HG03064 (cell line): ENCODE measurements around the gene SCAP.
"Not testable (repeated sequence)": the region's sequence is repeated elsewhere in the genome, so short reads cannot be mapped to it uniquely, and the experiment has no call there.

Experiments
- ATAC-seq: cut with Tn5 transposase; IDR thresholded peaks from one replicate; pipeline ENCODE4 v1.9.1; 2021; ENCODE audit warnings: low read depth; ENCODE audit not compliant: unreplicated experiment

Gene SCAP

GRCh38 chr3:47482366-47482765 lies 6.6 kb upstream of the SCAP start:
- ATAC-seq, result no peak

DNA sequence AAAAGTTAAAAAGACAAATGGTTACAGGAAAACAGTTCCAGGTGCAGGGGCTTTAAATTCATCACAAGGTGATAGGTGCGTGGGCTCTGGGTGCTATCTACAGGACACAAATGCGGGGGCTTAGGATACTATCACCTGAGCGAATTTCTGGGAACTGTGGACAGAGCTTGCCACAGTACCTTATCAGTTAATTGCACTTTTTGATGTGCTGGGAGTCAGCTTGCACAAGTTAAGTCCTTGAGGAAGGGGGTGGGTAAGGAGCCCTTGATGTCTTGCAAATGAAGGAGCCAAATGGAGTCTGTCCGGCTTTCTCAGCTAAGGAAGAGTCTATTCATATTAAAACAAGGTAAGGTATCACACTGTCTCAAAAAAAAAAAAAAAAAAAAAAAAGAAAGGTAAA lies 6.0 kb upstream of the SCAP start:
- not testable (repeated sequence) for ATAC-seq

- not testable (repeated sequence) for ATAC-seq
These were observed 4.5 kb upstream of the SCAP start for GRCh38 chr3:47480267-47480666.

DNA sequence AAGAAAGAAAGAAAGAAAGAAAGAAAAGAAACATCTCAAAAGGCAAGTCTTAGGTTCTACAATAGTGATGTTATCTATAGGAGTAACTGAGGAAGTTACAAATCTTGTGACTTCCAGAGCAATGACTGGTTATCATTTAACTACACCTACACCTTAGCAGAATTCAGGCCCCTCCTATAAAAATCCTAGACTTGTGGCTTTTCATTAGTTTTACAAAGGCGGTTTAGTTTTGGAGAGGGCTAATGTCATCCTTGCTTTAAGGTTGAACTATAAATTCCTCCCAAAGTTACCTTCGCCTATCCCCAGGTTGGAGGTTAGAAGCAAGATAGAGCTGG lies 4.1 kb upstream of the SCAP start:
- no peak for ATAC-seq

DNA sequence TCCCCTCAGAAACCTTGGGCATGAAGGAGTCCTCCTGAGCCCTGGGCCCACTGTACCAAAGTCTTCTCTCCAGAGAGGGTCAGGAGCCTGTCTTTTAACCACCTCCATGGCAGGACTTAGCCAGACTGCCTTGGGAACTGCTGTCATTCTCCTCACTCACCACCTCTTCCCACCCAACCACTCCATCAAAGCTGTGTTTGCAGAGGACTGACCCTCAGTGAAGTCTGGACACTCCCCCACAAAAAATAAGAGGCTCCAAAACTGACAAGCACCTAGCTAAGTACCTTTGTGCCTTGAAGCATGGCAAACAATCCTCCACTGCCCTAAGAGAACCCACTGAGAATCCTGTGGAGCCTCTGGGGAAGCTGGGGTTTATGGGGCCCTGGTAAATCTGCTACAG lies 2.3 kb upstream of the SCAP start:
- ATAC-seq, result no peak

GRCh38 chr3:47476644-47477199 lies 981 bp upstream of the SCAP start:
- ATAC-seq, result no peak

GRCh38 chr3:47476330-47476626 lies 537 bp upstream of the SCAP start:
- no peak for ATAC-seq

DNA sequence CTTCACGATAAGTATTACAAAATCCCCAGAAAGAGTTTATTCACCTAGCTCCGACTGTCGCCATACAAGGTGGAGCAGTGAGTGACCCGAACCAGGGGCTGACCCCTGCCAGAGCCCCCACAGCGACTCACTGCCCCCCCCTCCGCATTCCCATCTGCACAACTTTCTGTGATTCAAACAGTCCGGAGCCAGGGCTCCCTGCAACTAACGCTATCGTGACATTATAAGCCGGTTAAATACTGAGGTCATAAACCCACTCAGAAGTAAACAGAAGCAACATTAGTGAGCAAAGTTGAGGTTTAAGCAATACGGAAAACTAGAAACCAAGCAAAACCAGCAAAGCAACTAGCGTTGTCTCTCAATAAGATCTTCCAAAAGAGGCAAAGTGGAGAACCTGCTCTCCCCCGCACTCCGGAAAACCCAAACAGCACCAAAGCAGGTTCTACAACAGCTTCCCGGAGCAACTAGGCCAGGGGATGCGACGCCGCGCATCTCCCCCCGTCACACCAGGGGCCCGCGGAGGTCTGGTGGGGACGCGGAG lies 642 bp downstream of the SCAP start:
- no peak for ATAC-seq

- ATAC-seq, result no peak
These were observed 2.4 kb downstream of the SCAP start for GRCh38 chr3:47473391-47473790.

DNA sequence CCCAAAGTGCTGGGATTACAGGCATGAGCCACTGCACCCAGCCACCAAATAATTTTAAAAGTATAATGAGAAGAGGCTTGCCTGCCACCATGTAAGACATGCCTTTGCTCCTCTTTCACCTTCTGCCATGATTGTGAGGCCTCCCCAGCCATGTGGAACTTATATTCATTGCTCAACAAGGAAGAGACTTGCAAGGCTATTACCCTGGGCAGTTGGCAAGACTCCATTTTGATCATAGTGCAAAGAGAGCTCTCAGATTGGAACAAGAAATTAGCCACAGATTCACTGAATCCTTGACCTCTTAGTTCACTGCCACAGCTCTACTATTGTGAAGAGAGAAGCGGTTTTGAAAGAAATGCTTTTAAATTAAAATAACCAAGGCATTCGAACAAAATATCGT lies 6.1 kb downstream of the SCAP start:
- no peak for ATAC-seq

DNA sequence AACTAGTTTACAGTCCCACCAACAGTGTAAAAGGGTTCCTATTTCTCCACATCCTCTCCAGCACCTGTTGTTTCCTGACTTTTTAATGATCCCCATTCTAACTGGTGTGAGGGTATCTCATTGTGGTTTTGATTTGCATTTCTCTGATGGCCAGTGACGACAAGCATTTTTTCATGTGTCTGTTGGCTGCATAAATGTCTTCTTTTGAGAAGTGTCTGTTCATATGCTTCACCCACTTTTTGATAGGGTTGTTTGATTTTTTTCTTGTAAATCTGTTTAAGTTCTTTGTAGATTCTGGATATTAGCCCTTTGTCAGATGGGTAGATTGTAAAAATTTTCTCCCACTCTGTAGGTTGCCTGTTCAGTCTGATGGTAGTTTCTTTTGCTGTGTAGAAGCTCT lies 7.4 kb downstream of the SCAP start:
- ATAC-seq, result not testable (repeated sequence)

- ATAC-seq, result no peak
These were observed 11.2 kb downstream of the SCAP start for GRCh38 chr3:47464588-47464987.

GRCh38 chr3:47459534-47460085 lies 16.1 kb downstream of the SCAP start:
- ATAC-seq, result not testable (repeated sequence)

- no peak for ATAC-seq
These were observed 18.8 kb downstream of the SCAP start for GRCh38 chr3:47456984-47457383.

- no peak for ATAC-seq
These were observed 19.8 kb downstream of the SCAP start for GRCh38 chr3:47455806-47456452.

GRCh38 chr3:47452453-47453215 lies 23.1 kb downstream of the SCAP start:
- ATAC-seq, result no peak

GRCh38 chr3:47444103-47444502 lies 31.6 kb downstream of the SCAP start:
- no peak for ATAC-seq

GRCh38 chr3:47443611-47443995 lies 32.1 kb downstream of the SCAP start:
- ATAC-seq, result no peak

- no peak for ATAC-seq
These were observed 33.8 kb downstream of the SCAP start for GRCh38 chr3:47441796-47442551.

DNA sequence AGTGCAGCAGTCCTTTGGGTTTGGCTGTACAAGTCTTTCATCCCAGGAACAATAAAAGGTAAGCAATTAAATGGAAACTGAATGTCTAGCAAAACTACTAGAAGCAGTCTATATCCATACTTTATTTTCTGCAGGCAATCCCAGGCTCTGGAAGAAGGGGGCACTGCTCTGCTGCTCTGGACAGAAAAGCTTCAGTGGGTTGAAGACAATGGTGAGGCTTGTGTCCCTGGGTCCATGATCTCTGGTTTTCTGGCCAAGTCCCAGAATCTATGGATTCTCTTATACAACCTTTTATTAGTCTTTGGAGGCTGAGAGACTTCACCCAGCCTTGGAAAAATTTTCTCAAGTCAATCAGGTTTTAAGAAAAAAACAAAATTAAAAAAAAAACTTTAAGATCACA lies 35.6 kb downstream of the SCAP start:
- ATAC-seq, result no peak

DNA sequence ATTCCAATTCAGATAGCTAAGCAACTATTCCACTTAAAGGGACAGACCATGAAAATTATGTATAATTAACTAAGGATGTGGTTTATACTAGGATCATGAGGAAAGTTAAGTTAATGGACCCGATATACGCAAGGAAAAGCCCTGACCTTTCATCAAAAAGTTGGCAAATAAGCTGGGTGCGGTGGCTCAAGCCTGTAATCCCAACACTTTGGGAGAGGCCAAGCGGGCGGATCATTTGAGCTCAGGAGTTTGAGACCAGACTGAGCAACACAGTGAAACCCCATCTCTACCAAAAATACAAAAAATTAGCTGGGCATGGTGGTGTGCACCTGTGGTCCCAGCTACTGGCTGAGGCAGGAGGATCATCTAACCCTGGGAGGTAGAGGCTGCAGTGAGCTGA lies 39.6 kb downstream of the SCAP start:
- ATAC-seq, result no peak
